Naive thymus-derived CD4-positive, alpha-beta T cell (primary cell): Measurements from ENCODE around the gene PCNX2. TPM values are rescaled to one million over a fixed set of nuclear protein-coding genes. Genes with fewer than 3 reads are reported as not detected.
"Not testable (repeated sequence)": the region's sequence is repeated elsewhere in the genome, so short reads cannot be mapped to it uniquely, and the experiment has no call there.

ENCODE experiments used
- ATAC-seq: fragments of 150-1000 bp; cut with Tn5 transposase; 2 replicates; pipeline ENCODE4 v1.10.0; 2021; ENCODE audit warnings: mild to moderate bottlenecking, moderate library complexity
- CTCF ChIA-PET: fragments of 350-600 bp; sonication (Branson Sonifier 250); formaldehyde crosslinking; loops from one replicate; lab custom pipeline; 2021; ENCODE audit warnings: antibody characterized with exemption; lab: Charles Lee
- POLR2A ChIA-PET: fragments of 350-600 bp; sonication (Branson Sonifier 250); formaldehyde crosslinking; loops from one replicate; lab custom pipeline; 2021; ENCODE audit warnings: antibody characterized with exemption, inconsistent platforms; lab: Charles Lee
- DNase-seq, 9 donors: peaks; one replicate each; pipeline versions ENCODE4 v3.0.0 to v3.0.0-alpha.2; 2020 to 2022; ENCODE audit warnings: mixed read lengths in 1 of 9
- H3K27ac ChIP-seq: one replicate; pipeline ENCODE4 v1.7.0; 2013; ENCODE audit warnings: mild to moderate bottlenecking, low read depth, low read length, moderate library complexity
- H3K27me3 ChIP-seq, 2 donors: one replicate each; pipeline ENCODE4 v1.7.0; 2013; ENCODE audit warnings: low read length in 2 of 2, mild to moderate bottlenecking in 2 of 2, moderate library complexity in 2 of 2; ENCODE audit not compliant: control insufficient read depth in 2 of 2, insufficient read depth in 2 of 2
- H3K36me3 ChIP-seq, 3 experiments: 1 replicate in 2 of 3; 2 replicates in 1 of 3; pipeline ENCODE4 v1.7.0; 2013; ENCODE audit warnings: low read length in 3 of 3, mild to moderate bottlenecking in 3 of 3, moderate library complexity in 1 of 3; ENCODE audit not compliant: insufficient read depth in 3 of 3, control insufficient read depth in 2 of 3
- H3K4me1 ChIP-seq, 2 donors: one replicate each; pipeline ENCODE4 v1.7.0; 2013; ENCODE audit warnings: low read length in 2 of 2, mild to moderate bottlenecking in 2 of 2, moderate library complexity in 1 of 2; ENCODE audit not compliant: control insufficient read depth in 2 of 2, insufficient read depth in 2 of 2
- H3K4me3 ChIP-seq: 2 replicates; pipeline ENCODE4 v1.7.0; 2013; ENCODE audit warnings: mild to moderate bottlenecking, low read length
- H3K9me3 ChIP-seq, 3 experiments: 1 replicate in 2 of 3; 2 replicates in 1 of 3; pipeline ENCODE4 v1.7.0; 2013; ENCODE audit warnings: low read length in 3 of 3; ENCODE audit not compliant: control insufficient read depth in 2 of 3
- H3K27ac Mint-ChIP-seq, 9 donors: one replicate each; pipeline ENCODE4 v1.8.0; 2020 to 2022; ENCODE audit warnings: mixed read lengths in 9 of 9, mild to moderate bottlenecking in 8 of 9, moderate library complexity in 5 of 9, inconsistent platforms in 2 of 9
- H3K27me3 Mint-ChIP-seq, 5 donors: one replicate each; pipeline ENCODE4 v1.8.0; 2021 to 2022; ENCODE audit warnings: mixed read lengths in 5 of 5, mild to moderate bottlenecking in 1 of 5
- H3K36me3 Mint-ChIP-seq, 5 donors: one replicate each; pipeline ENCODE4 v1.8.0; 2020 to 2022; ENCODE audit warnings: mixed read lengths in 5 of 5, mild to moderate bottlenecking in 3 of 5, inconsistent platforms in 1 of 5
- H3K4me1 Mint-ChIP-seq, 7 donors: one replicate each; pipeline ENCODE4 v1.8.0; 2020 to 2022; ENCODE audit warnings: mixed read lengths in 7 of 7, mild to moderate bottlenecking in 3 of 7, inconsistent platforms in 1 of 7
- H3K4me3 Mint-ChIP-seq, 10 donors: one replicate each; pipeline ENCODE4 v1.8.0; 2020 to 2022; ENCODE audit warnings: mild to moderate bottlenecking in 10 of 10, mixed read lengths in 10 of 10, moderate library complexity in 6 of 10, inconsistent platforms in 2 of 10
- H3K9me3 Mint-ChIP-seq, 11 donors: one replicate each; pipeline ENCODE4 v1.8.0; 2020 to 2022; ENCODE audit warnings: mixed read lengths in 11 of 11, mild to moderate bottlenecking in 4 of 11, inconsistent platforms in 1 of 11, moderate library complexity in 1 of 11
- intact Hi-C, 2 donors: fragments of 100-400 bp; cut with micrococcal nuclease; formaldehyde crosslinking; loops; one replicate each; pipeline ENCODE4 v1.15.1; 2023
- polyA plus RNA-seq, 2 donors: library from polyadenylated mRNA; unstranded; fragments of 300-500 nt; fragmentation: Illumina TruSeq; gene quantifications; one replicate each; pipeline ENCODE4 v1.2.3, GENCODE V29; 2021
- total RNA-seq, 6 experiments: library from RNA in 5 of 6; stranded (reverse) in 5 of 6; gene quantifications; 1 replicate in 5 of 6; 2 replicates in 1 of 6; pipeline ENCODE4 v1.2.3 and lab custom pipeline; 2021 to 2026

Gene PCNX2
- total and polyA plus RNA-seq, 7 experiments from 2014 or later = 4.1 to 61.8 (median 45.1) TPM

GRCh38 chr1:233188061-233188460, 107.5 kb downstream of the PCNX2 start:
- Histone ChIP-seq H3K4me1 (no peaks in the 10 kb centered on the region), H3K4me3 (no peak overlapping the region), H3K36me3 (no peaks in the 10 kb centered on the region), H3K9me3 (no peaks in the 10 kb centered on the region), H3K27me3 (no peaks in the 10 kb centered on the region), H3K27ac (no peak overlapping the region)
- Mint-ChIP-seq H3K9me3 (no peaks in the 10 kb centered on the region), H3K4me3 (no peak overlapping the region), H3K27ac (no peak overlapping the region), H3K36me3 (peaks cover 24 to 63% (median 55%) of the 10 kb centered on the region in 5 donors), H3K27me3 (no peaks in the 10 kb centered on the region), H3K4me1 (peaks cover 0 to 6% (median 0%) of the 10 kb centered on the region in 7 donors)
- POLR2A ChIA-PET = no interaction called here
- intact Hi-C loops = no loop called here
- DNase-seq (no peak), ATAC-seq (no peak)
- CTCF ChIA-PET = no interaction called here

GRCh38 chr1:233183226-233184020, 112.1 kb downstream of the PCNX2 start:
- peaks cover 26 to 76% (median 70%) of the 10 kb centered on the region in 5 donors for H3K36me3 Mint-ChIP-seq
- no peaks in the 10 kb centered on the region for H3K9me3 ChIP-seq
- H3K27ac ChIP-seq = no peak overlapping the region
- no peaks in the 10 kb centered on the region for H3K27me3 Mint-ChIP-seq
- no peak overlapping the region for H3K4me3 Mint-ChIP-seq
- no peak overlapping the region for H3K4me3 ChIP-seq
- H3K9me3 Mint-ChIP-seq = peaks cover 0 to 19% (median 6%) of the 10 kb centered on the region in 11 donors
- ATAC-seq = no peak
- POLR2A ChIA-PET = no interaction called here
- H3K36me3 ChIP-seq = peaks cover 0 to 12% (median 2%) of the 10 kb centered on the region in 3 experiments
- no peak overlapping the region for H3K27ac Mint-ChIP-seq
- peaks cover 0 to 19% (median 0%) of the 10 kb centered on the region in 7 donors for H3K4me1 Mint-ChIP-seq
- no peaks in the 10 kb centered on the region for H3K27me3 ChIP-seq
- H3K4me1 ChIP-seq = no peaks in the 10 kb centered on the region
- intact Hi-C loops = no loop called here
- DNase-seq = no peak
- CTCF ChIA-PET = no interaction called here

- no peak overlapping the region for H3K4me3 ChIP-seq
- ChIA-PET CTCF (interaction anchor here (0.6 kb wide), 1 partner anchor 1425 kb away, joined by 3 read pairs; no protein-coding TSS in a partner anchor), POLR2A (no interaction called here)
- Mint-ChIP-seq H3K36me3 (peaks cover 33 to 81% (median 78%) of the 10 kb centered on the region in 5 donors), H3K9me3 (peaks cover 0 to 27% (median 13%) of the 10 kb centered on the region in 11 donors), H3K27ac (peak overlapping the region in 1 of 9 donors; percentile 22), H3K4me1 (peaks cover 0 to 19% (median 0%) of the 10 kb centered on the region in 7 donors), H3K27me3 (no peaks in the 10 kb centered on the region), H3K4me3 (no peak overlapping the region)
- H3K9me3 ChIP-seq = peaks cover 0 to 6% (median 0%) of the 10 kb centered on the region in 3 experiments
- no peak overlapping the region for H3K27ac ChIP-seq
- no peaks in the 10 kb centered on the region for H3K4me1 ChIP-seq
- intact Hi-C loops = no loop called here
- ATAC-seq = no peak
- H3K36me3 ChIP-seq = peaks cover 0 to 20% (median 8%) of the 10 kb centered on the region in 3 experiments
- no peaks in the 10 kb centered on the region for H3K27me3 ChIP-seq
- DNase-seq = no peak
Observed at GRCh38 chr1:233182587-233182986, 112.9 kb downstream of the PCNX2 start.

- Histone ChIP-seq H3K4me1 (no peaks in the 10 kb centered on the region), H3K27ac (no peak overlapping the region), H3K36me3 (peaks cover 0 to 33% (median 11%) of the 10 kb centered on the region in 3 experiments), H3K27me3 (no peaks in the 10 kb centered on the region), H3K9me3 (peaks cover 0 to 10% (median 0%) of the 10 kb centered on the region in 3 experiments), H3K4me3 (no peak overlapping the region)
- Mint-ChIP-seq H3K36me3 (peaks cover 40 to 91% (median 87%) of the 10 kb centered on the region in 5 donors), H3K9me3 (peaks cover 3 to 34% (median 17%) of the 10 kb centered on the region in 11 donors), H3K4me3 (no peak overlapping the region), H3K4me1 (peaks cover 0 to 19% (median 0%) of the 10 kb centered on the region in 7 donors), H3K27ac (peak overlapping the region in 1 of 9 donors; percentile 3), H3K27me3 (no peaks in the 10 kb centered on the region)
- POLR2A ChIA-PET = no interaction called here
- no peak for DNase-seq
- intact Hi-C loops = no loop called here
- CTCF ChIA-PET = no interaction called here
- ATAC-seq = no peak
Observed at GRCh38 chr1:233180641-233181364, 114.7 kb downstream of the PCNX2 start.

- CTCF ChIA-PET, POLR2A ChIA-PET, ATAC-seq, H3K4me1 ChIP-seq, H3K27me3 Mint-ChIP-seq, H3K27ac ChIP-seq, H3K9me3 ChIP-seq, DNase-seq, intact Hi-C loops, H3K27me3 ChIP-seq, H3K4me3 ChIP-seq: not testable (repeated sequence)
- peaks cover 0 to 19% (median 0%) of the 10 kb centered on the region in 7 donors for H3K4me1 Mint-ChIP-seq
- H3K4me3 Mint-ChIP-seq = peak overlapping the region in 1 of 10 donors; percentile 37
- H3K36me3 ChIP-seq = peaks cover 0 to 39% (median 11%) of the 10 kb centered on the region in 3 experiments
- peaks cover 3 to 34% (median 17%) of the 10 kb centered on the region in 11 donors for H3K9me3 Mint-ChIP-seq
- peaks cover 40 to 96% (median 93%) of the 10 kb centered on the region in 5 donors for H3K36me3 Mint-ChIP-seq
- peak overlapping the region in 1 of 9 donors; percentile 61 for H3K27ac Mint-ChIP-seq
Observed at GRCh38 chr1:233179638-233180037, 115.9 kb downstream of the PCNX2 start.

- no peaks in the 10 kb centered on the region for H3K4me1 ChIP-seq
- H3K27ac ChIP-seq = no peak overlapping the region
- intact Hi-C loops = loop anchor here in 1 of 2 donors (5.0 kb wide), 1 partner anchor 535 kb away; no protein-coding TSS in a partner anchor
- no peaks in the 10 kb centered on the region for H3K27me3 ChIP-seq
- ATAC-seq (no peak), DNase-seq (no peak)
- ChIA-PET POLR2A (no interaction called here), CTCF (no interaction called here)
- Mint-ChIP-seq H3K4me3 (no peak overlapping the region), H3K4me1 (no peaks in the 10 kb centered on the region), H3K36me3 (peaks cover 18 to 71% (median 62%) of the 10 kb centered on the region in 5 donors), H3K27me3 (no peaks in the 10 kb centered on the region), H3K9me3 (peaks cover 0 to 13% (median 4%) of the 10 kb centered on the region in 11 donors), H3K27ac (no peak overlapping the region)
- H3K4me3 ChIP-seq = no peak overlapping the region
- H3K36me3 ChIP-seq = peaks cover 0 to 22% (median under 1%) of the 10 kb centered on the region in 3 experiments
- H3K9me3 ChIP-seq = no peaks in the 10 kb centered on the region
Observed at GRCh38 chr1:233172201-233172600, 123.3 kb downstream of the PCNX2 start.
